Activated naive CD4-positive, alpha-beta T cell treated with anti-CD3 and anti-CD28 coated beads, Interleukin-2, amount 50 U/mL, for 72 hours (primary cell): ENCODE results near the gene PPP4R4. TPM values are rescaled to one million over a fixed set of nuclear protein-coding genes. Genes with fewer than 3 reads are reported as not detected.
"Not testable (repeated sequence)": the region's sequence is repeated elsewhere in the genome, so short reads cannot be mapped to it uniquely, and the experiment has no call there.

Source experiments
- ATAC-seq, 2 donors: fragments of 150-1000 bp; cut with Tn5 transposase; 2 replicates each; pipeline ENCODE4 v1.10.0; 2021; ENCODE audit warnings: mild to moderate bottlenecking in 2 of 2, moderate library complexity in 2 of 2
- DNase-seq, 2 donors: peaks; one replicate each; pipeline ENCODE4 v3.0.0; 2021 to 2022; ENCODE audit warnings: low spot score in 2 of 2
- H3K27ac Mint-ChIP-seq, 2 donors: one replicate each; pipeline ENCODE4 v1.8.0; 2022; ENCODE audit warnings: mild to moderate bottlenecking in 2 of 2, mixed read lengths in 2 of 2
- H3K36me3 Mint-ChIP-seq, 2 donors: one replicate each; pipeline ENCODE4 v1.8.0; 2022; ENCODE audit warnings: mixed read lengths in 2 of 2
- H3K9me3 Mint-ChIP-seq, 2 donors: one replicate each; pipeline ENCODE4 v1.8.0; 2022; ENCODE audit warnings: mixed read lengths in 2 of 2
- total RNA-seq, 2 donors: library from RNA; stranded (reverse); gene quantifications; one replicate each; pipeline ENCODE4 v1.2.3, GENCODE V29; 2022

Gene PPP4R4
- total RNA-seq, 2 donors from 2014 or later, result 6.5 to 8.7 TPM

DNA sequence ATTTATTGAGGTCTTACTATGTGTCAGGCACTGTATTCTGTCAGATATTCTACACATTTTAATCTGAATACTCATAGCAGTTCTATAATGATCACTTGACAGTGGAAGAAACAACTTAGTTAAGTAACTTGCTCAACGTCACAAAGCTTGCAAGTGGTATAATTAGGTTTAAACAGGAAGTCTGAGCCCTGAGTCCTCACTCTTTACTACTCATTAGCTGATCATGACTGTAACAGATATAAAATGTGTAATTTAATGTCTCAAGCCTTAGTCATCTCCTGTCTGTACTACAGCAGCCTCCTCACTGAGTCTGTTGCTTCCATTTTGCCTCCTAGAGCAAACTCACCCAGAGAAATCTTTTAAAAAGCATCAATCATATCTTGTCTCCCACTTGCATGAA, 38.9 kb downstream of the PPP4R4 start:
- no peak for DNase-seq
- Mint-ChIP-seq H3K9me3 (peaks cover 0 to 4% of the 10 kb centered on the region in 2 donors), H3K36me3 (peaks cover 6% of the 10 kb centered on the region in 2 donors), H3K27ac (no peak overlapping the region)
- ATAC-seq, result no peak

DNA sequence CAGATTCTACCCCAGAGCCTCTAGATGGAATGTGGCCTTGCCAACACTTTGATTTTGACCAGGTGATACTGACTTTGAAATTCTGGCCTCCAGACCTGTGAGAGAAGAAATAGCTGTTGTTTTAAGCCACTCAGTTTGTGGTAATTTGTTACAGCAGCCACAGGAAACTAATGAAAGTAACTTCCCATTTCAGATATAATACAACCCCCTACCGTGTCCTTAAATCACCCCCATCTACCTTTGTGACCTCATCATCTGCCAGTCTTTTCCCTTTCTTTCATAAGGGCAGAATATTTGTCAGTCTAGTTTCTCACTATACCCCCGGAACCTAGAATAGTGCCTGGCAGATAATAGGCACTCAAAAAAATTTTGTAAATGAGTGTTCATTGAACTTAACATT, 39.6 kb downstream of the PPP4R4 start:
- H3K9me3 Mint-ChIP-seq, result peaks cover 0 to 4% of the 10 kb centered on the region in 2 donors
- no peak overlapping the region for H3K27ac Mint-ChIP-seq
- DNase-seq (no peak), ATAC-seq (no peak)
- H3K36me3 Mint-ChIP-seq, result peaks cover 6% of the 10 kb centered on the region in 2 donors

DNA sequence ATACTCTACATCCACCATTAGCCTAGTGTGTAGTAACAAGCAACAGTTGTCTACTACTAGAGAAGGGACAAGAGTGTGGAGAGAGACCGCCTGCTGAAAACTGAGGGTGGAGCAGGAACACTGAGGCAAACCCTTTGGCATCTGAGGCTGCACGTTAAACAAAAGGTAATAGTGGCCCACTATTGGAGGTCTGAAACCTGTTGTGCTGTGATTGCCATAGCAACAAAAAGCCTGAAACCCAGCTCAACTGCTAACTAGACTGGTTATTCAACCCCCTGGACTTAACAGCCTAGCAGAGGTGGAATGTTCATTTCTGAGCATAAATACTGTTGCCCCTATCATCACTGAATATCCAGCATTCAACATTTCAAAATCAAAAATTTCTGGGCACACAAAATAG, 43.0 kb downstream of the PPP4R4 start:
- Mint-ChIP-seq H3K9me3 (peaks cover 0 to 4% of the 10 kb centered on the region in 2 donors), H3K36me3 (peaks cover 6% of the 10 kb centered on the region in 2 donors), H3K27ac (no peak overlapping the region)
- no peak for DNase-seq
- ATAC-seq, result no peak

DNA sequence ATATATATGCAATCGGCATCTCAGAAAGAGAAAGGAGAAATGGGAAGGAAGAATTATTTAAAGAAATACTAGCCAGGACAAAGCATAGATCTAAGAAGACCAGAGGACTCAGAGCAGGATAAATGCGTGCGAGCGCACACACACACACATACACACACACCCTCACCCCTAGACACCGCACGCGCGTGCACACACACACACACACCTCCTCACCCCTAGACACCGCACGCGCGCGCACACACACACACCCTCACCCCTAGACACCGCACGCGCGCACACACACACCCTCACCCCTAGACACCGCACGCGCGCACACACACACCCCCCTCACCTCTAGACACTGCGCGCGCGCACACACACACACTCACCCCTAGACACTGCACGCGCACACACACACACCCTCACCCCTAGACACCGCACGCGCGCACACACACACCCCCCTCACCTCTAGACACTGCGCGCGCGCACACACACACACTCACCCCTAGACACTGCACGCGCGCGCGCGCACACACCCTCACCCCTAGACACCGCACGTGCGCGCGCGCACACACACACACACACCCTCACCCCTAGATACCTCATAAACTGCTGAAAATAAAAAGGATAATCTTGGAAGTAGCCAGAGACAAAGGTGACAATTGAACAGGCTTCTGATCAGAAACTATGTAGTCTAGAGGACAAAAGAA, 44.2 kb downstream of the PPP4R4 start:
- not testable (repeated sequence) for DNase-seq, H3K9me3 Mint-ChIP-seq, H3K27ac Mint-ChIP-seq, ATAC-seq, H3K36me3 Mint-ChIP-seq

DNA sequence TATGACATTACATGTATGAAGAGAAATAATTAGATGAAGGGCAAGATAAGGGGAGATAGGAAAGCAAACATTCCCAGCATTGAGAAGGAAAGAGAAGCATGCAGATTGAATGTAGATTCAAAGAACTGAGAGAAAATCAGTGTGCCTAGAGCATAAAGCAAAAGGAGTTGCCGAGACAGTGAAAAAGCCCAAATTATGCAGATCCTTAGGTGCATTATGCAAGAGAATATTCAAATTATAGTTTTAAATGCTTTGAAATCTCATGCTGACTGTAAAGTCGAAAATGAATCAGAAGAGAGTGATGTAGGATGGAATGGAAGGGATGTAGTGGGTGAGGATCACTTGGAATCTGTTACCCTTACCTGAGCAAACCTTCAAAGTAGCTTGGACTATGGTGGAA, 49.9 kb downstream of the PPP4R4 start:
- Mint-ChIP-seq H3K36me3 (no peaks in the 10 kb centered on the region), H3K27ac (no peak overlapping the region), H3K9me3 (no peaks in the 10 kb centered on the region)
- ATAC-seq (no peak), DNase-seq (no peak)

DNA sequence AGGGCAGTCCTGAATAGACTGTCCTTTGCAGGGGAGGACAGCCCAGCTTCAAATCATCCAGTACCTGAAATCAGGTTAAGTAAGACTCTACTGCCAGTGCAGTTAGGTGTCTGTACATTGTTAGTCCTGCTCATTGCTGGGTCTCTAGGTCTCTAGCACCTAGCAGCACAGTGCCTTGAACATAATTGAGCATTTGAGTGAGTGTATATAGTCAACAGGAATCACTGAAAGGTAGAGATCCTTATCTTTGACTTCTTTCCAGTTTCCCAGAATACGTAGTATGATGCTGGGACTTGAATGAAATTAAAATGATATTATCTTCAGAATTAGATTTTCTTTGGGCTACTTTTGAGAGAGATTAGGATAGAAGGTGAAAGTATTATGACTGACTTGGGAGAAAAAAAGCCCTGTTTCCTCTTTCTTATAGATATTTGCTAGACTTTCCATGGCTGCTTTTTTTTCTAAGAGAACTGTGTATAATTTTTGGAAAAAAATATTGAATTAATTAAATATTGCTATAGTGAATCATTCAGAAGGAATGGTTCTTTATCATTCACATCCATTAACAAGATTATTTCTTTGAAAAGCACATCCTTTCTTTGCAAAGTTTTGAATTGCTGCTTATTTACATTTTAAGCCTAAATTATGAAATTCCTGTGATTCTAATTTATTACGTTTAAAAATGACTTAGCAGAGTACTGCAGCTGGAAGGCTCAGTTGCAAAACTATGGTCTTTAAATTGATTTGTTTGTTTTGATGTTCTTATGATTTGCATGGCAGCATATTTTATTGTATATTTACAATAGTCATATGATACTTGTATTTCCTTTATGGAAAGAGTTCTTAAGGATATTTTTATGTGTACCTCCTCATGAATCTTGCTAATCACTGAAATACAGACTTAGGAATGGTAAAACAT, 51.6 kb downstream of the PPP4R4 start:
- H3K36me3 Mint-ChIP-seq, result no peaks in the 10 kb centered on the region
- no peak for ATAC-seq
- DNase-seq, result no peak
- no peaks in the 10 kb centered on the region for H3K9me3 Mint-ChIP-seq
- H3K27ac Mint-ChIP-seq, result no peak overlapping the region

DNA sequence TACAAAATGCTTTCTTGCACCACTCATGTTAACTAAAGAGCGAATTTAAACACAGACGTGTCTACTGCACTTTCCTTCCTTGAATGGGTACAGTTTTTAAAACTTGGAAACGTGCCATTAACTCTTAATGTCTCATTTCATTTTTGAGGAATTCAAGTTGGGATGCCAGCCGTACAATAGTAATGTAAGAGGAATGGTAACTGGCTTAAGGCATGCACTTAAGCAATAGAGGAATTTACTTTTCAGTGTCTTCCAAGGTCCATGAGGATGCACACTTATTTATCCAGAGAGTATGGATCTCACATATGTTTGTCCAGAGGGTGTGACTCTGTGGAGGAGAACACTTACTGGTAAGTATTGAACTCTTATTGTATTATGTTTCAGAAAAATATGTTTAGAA, 52.9 kb downstream of the PPP4R4 start:
- DNase-seq (no peak), ATAC-seq (no peak)
- Mint-ChIP-seq H3K27ac (no peak overlapping the region), H3K9me3 (no peaks in the 10 kb centered on the region), H3K36me3 (no peaks in the 10 kb centered on the region)

DNA sequence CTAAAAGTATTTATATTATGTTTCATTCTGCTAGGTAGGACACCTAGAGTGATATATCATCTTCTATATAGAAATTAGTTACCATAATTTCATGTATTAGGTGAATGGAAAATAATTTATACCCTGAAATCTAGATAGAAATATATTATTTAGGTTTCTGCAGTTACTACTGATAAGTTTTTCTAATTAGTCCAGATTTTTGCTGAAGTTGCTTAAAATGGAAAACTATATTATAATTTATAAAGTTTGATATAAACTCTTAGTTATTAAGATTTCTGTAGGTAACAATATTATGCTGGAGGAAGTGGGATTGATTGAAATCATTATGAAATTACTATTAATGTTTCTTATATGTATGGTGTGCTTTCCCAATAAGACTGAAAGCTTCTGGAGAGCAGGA, 62.9 kb downstream of the PPP4R4 start:
- Mint-ChIP-seq H3K9me3 (no peaks in the 10 kb centered on the region), H3K27ac (no peak overlapping the region), H3K36me3 (no peaks in the 10 kb centered on the region)
- DNase-seq (no peak), ATAC-seq (no peak)

DNA sequence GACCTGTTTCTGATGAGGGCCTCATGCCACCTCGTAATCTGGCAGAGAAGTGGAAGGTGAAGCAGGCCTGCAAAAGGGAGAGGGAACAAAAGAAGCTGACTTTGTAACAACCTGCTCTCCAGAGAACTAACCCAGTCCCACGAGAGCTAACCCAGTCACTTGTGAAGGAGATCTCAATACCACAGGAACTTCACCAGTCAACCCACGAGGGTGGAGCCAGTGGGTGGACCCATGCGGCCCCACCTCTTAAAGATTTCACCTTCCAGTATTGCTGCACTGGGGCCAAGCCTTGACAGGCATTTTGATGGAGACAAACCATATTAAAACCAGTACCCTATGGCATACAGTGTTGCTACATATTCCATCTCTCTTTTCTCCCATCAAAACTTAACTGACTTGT, 63.9 kb downstream of the PPP4R4 start:
- no peaks in the 10 kb centered on the region for H3K9me3 Mint-ChIP-seq
- no peak overlapping the region for H3K27ac Mint-ChIP-seq
- H3K36me3 Mint-ChIP-seq, result no peaks in the 10 kb centered on the region
- no peak for ATAC-seq
- no peak for DNase-seq

DNA sequence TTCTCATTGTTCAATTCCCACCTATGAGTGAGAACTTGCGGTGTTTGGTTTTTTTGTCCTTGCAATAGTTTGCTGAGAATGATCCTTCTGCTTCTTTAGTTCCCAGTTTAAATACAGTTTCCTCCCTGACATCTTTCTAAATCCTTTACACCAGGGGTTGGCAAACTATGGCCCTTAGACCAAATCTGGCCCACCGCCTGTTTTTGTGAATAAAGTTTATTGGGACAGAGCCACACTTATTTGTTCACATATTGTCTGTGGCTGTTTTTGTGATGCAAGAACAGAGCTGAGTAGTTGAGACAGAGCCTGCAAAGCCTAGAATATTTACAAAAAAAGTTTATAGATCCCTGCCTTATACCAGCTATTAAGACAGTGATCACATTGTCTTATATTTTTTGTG, 65.3 kb downstream of the PPP4R4 start:
- Mint-ChIP-seq H3K27ac (no peak overlapping the region), H3K36me3 (no peaks in the 10 kb centered on the region), H3K9me3 (no peaks in the 10 kb centered on the region)
- ATAC-seq (no peak), DNase-seq (no peak)

DNA sequence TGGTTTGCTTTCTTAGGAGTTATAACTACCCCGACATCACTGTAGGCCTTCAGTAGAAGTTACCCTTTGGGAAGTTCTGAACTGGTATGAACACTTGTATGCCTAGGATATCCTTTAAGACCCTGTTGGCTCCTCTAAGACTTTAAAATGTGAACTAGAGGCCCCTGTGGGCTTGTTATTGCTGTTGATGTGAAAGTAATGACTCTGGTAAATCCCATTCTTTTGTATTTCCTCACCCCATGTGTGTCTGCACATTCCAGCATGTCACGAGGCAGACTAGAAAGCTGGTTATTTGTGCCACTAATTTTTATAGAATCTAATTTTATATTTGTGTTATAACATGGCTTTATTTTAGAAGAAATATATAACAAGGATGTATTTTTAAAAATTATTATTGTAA, 70.1 kb downstream of the PPP4R4 start:
- no peaks in the 10 kb centered on the region for H3K36me3 Mint-ChIP-seq
- H3K27ac Mint-ChIP-seq, result no peak overlapping the region
- H3K9me3 Mint-ChIP-seq, result no peaks in the 10 kb centered on the region
- no peak for DNase-seq
- ATAC-seq, result no peak

DNA sequence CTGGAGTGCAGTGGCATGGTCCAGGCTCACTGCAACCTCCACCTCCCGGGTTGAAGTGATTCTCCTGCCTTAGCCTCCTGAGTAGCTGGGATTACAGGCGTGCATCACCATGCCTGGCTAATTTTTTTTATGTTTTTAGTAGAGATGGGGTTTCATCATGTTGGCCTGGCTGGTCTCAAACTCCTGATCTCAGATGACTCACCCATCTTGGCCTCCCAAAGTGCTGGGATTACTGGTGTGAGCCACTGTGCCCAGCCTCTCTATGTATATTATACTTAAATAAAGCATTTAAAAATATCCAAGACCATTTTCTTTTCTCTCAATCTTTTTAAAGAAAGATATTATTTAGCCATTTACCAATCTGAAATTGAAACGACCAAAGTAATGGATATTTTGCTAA, 90.1 kb downstream of the PPP4R4 start:
- not testable (repeated sequence) for ATAC-seq, DNase-seq, H3K36me3 Mint-ChIP-seq, H3K27ac Mint-ChIP-seq
- H3K9me3 Mint-ChIP-seq, result peaks cover 0 to 17% of the 10 kb centered on the region in 2 donors

DNA sequence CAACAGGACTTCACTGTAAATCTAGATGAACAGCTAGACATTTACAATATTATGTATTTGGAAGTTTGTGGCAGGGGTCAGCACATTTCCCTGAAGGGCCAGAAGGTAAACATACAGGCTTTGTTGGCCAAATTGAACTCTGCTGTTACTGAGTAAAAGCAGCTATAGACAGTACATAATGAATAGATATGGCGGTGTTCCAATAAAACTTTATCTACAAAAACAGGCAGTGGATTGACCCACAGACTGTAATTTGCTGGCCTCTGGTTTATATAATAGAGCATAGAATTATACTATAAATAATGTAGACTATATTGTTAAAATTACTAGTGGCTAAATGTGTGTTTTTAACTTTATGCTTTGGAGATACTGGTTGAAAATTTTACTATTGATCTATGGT, 93.2 kb downstream of the PPP4R4 start:
- no peak for ATAC-seq
- no peak for DNase-seq
- Mint-ChIP-seq H3K36me3 (peaks cover 0 to 8% of the 10 kb centered on the region in 2 donors), H3K9me3 (peaks cover 0 to 10% of the 10 kb centered on the region in 2 donors), H3K27ac (no peak overlapping the region)

DNA sequence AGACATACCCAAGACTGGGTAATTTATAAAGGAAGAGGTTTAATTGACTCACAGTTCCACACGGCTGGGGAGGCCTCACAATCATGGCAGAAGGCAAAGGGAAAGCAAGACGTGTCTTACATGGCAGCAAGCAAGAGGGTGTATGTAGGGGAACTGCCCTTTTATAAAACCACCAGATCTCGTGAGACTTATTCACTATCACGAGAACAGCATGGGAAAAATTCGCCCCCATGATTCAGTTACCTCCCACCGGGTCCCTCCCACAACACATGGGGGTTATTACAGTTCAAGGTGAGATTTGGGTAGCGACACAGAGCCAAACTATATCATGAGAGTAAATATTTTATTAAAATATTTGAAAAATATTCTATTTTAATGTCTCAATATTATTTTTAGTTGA, 94.5 kb downstream of the PPP4R4 start:
- H3K27ac Mint-ChIP-seq, H3K36me3 Mint-ChIP-seq, DNase-seq, H3K9me3 Mint-ChIP-seq, ATAC-seq: not testable (repeated sequence)

DNA sequence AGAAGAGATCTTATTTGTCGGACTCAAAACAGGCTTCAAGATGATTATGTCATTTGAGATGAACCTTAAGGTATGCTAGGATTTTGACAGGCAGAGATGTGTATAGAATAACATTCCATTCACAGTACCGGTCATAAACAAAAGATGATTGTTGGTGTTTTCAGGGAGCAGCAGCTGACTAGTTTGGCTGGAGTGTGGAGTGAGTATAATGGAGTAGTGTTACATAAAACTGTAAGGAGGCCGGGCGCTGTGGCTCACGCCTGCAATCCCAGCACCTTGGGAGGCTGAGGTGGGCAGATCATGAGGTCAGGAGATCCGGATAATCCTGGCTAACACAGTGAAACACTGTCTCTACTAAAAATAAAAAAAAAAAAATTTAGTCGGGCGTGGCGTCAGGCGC, 95.0 kb downstream of the PPP4R4 start:
- Mint-ChIP-seq H3K27ac (no peak overlapping the region), H3K36me3 (no peaks in the 10 kb centered on the region), H3K9me3 (no peaks in the 10 kb centered on the region)
- no peak for DNase-seq
- no peak for ATAC-seq

DNA sequence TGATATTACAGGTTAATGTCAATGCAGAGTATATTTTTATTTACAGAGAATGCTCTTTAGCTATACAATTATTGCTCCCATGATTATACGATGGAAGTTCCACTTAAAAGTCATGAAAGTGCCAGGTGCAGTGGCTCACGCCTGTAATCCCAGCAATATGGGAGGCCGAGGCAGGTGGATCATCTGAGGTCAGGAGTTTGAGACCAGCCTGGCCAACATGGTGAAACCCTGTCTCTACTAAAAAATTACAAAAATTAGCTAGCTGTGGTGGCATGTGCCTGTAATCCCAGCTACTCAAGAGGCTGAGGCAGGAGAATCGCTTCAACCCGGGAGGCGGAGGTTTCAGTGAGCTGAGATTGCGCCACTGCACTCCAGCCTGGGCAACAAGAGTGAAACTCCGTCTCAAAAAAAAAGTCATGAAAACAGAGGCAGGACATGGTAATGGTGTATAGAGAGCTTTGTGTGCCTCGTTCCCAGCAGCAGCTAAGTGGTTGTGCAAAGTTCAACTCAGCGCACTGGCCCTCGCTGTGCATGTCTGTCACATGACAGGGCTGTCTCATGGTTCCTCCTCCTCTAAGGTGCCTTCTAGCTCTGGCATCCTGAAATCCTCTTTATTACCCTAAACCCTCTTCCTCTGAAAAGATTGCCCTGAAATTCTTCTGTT, 102.9 kb downstream of the PPP4R4 start:
- not testable (repeated sequence) for H3K27ac Mint-ChIP-seq, H3K9me3 Mint-ChIP-seq, DNase-seq, ATAC-seq, H3K36me3 Mint-ChIP-seq

DNA sequence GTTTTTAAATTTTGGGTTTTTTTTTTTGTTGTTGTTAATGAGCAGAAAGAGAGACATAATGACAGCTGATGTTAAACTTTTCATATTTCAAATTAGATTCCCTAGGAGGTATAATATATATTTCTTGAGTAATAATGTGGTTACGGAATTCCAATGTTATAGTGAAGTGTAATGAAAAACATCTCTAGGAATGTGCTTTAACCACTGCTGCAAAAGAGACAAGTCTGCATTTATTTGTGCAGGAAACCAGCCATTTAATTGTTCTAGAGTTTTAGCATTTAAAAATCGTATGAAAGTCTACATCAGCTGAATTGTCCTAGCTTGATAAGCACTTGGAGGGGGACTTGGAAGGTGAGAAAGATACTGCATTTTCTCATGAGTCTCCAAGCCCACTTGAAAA, 104.6 kb downstream of the PPP4R4 start:
- no peak overlapping the region for H3K27ac Mint-ChIP-seq
- H3K9me3 Mint-ChIP-seq, result no peaks in the 10 kb centered on the region
- ATAC-seq (no peak), DNase-seq (no peak)
- H3K36me3 Mint-ChIP-seq, result no peaks in the 10 kb centered on the region
